Urinary bladder (tissue), 4 donors: ENCODE measurements around the gene KIAA1614. TPM values are rescaled to one million over a fixed set of nuclear protein-coding genes. Genes with fewer than 3 reads are reported as not detected.

ENCODE experiments used
- DNase-seq: peaks from one replicate; pipeline ENCODE4 v3.0.0-alpha.2; 2015; ENCODE audit errors: extremely low spot score
- H3K27ac ChIP-seq: one replicate; pipeline ENCODE4 v1.5.1; 2013; ENCODE audit warnings: low read depth, mild to moderate bottlenecking, moderate library complexity
- H3K36me3 ChIP-seq: one replicate; pipeline ENCODE4 v1.6.1; 2013; ENCODE audit warnings: mild to moderate bottlenecking, moderate library complexity; ENCODE audit not compliant: insufficient read depth
- H3K4me1 ChIP-seq: one replicate; pipeline ENCODE4 v1.6.1; 2013; ENCODE audit warnings: mild to moderate bottlenecking, moderate library complexity; ENCODE audit not compliant: insufficient read depth
- H3K4me3 ChIP-seq: one replicate; pipeline ENCODE4 v1.5.1; 2013; ENCODE audit warnings: low read depth, low read length
- WGBS: extraction: QIAGEN DNeasy Blood & Tissue Kit; methylation state at CpG from one replicate; pipeline ENCODE4 v1.1.7; 2013; 5-methylcytosine and 5-hydroxymethylcytosine counted together
- polyA plus RNA-seq: library from polyadenylated mRNA; stranded (reverse); fragments of 200-250 nt; gene quantifications from one replicate; pipeline ENCODE4 v1.2.3, GENCODE V29; 2013
- total RNA-seq: library from RNA; depleted of rRNA; stranded (reverse); fragments of >200 nt; gene quantifications from one replicate; pipeline ENCODE4 v1.2.3, GENCODE V29; 2014
- donor health status: healthy with polysubstance abuse.
- donor health status: healthy.

The KIAA1614 gene
- total and polyA plus RNA-seq, 2 donors, result 5.8 to 16.6 TPM

GRCh38 chr1:180924939-180925338 is 12.2 kb downstream of the KIAA1614 start:
- H3K36me3 ChIP-seq, result no peaks in the 10 kb centered on the region
- no peak for DNase-seq
- H3K4me3 ChIP-seq, result no peak overlapping the region
- H3K4me1 ChIP-seq, result no peaks in the 10 kb centered on the region
- WGBS, result 81% methylated on average over 2 of the region's 2 CpGs
- H3K27ac ChIP-seq, result no peak overlapping the region

GRCh38 chr1:180925471-180926051 is 12.9 kb downstream of the KIAA1614 start:
- DNase-seq, result no peak
- H3K4me3 ChIP-seq, result no peak overlapping the region
- no peak overlapping the region for H3K27ac ChIP-seq
- no peaks in the 10 kb centered on the region for H3K36me3 ChIP-seq
- no peaks in the 10 kb centered on the region for H3K4me1 ChIP-seq
- 52% methylated on average over 7 of the region's 7 CpGs for WGBS

DNA sequence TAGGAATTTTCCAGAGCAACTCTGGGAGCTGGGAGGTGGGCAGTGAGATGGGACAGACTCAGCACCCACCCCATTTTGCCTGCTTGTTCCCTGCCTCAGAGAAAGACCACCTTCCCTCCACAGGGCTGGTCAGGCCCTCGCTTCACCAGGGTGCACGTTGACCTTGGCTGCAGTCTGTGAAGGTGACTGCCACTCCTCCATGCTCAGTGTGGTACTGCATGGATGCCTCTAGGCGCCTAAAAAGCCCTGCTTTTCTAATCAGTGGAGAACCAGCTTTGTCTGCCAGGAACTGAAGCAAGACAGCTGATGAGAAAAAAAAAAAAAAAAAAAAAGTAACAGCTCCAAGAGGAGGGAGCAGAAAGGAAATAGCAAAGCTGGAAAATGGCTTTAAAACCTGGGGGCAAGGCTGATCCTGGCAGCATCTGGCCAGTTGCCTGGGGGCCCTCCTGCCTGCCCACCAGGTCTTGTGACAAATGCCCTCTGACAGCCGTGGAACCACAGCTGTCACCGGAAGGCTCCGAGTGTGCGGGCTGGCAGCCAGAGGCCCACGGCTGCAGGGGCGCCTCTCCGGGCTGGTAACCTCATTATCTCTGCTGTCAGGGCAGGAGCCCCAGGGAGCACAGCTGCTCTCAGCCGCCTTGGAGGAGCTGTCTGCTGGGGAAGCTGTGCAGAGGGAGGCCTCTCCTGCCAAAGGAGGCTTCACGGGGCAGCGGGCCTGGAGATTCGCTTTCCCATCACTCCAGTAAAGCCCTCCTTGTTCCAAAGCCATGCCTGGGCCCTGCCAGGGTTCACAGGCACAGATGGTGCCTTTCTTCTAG is 13.7 kb downstream of the KIAA1614 start:
- WGBS, result 11% methylated on average over 14 of the region's 14 CpGs
- no peak for DNase-seq

DNA sequence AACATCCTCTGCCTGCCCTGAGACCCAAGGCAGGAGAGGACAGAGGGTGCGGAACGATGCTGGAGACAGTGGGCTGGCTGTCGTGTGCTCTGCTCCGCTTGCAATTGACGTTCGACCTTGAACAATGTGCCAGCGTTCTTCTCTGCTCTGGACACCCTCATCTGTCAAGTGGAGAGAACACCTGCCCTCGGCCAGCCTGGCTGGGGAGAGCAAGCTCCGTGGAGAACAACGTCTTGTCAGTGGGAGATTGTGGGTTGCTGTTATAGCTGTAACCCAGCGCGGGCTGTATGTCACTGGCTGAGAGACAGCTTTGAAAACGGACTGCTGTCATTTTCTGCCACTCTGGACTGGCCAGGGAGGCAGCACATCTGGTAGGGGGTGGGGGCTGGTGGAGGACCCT is 14.7 kb downstream of the KIAA1614 start:
- Histone ChIP-seq H3K4me1 (no peaks in the 10 kb centered on the region), H3K27ac (no peak overlapping the region), H3K36me3 (no peaks in the 10 kb centered on the region), H3K4me3 (no peak overlapping the region)
- DNase-seq, result no peak
- WGBS, result 54% methylated on average over 13 of the region's 13 CpGs

More for the DNA sequence above, 13.7 kb downstream of the KIAA1614 start:
- H3K36me3 ChIP-seq, result no peaks in the 10 kb centered on the region
- no peaks in the 10 kb centered on the region for H3K4me1 ChIP-seq
- H3K4me3 ChIP-seq, result no peak overlapping the region
- peak overlapping the region; percentile 14 for H3K27ac ChIP-seq

DNA sequence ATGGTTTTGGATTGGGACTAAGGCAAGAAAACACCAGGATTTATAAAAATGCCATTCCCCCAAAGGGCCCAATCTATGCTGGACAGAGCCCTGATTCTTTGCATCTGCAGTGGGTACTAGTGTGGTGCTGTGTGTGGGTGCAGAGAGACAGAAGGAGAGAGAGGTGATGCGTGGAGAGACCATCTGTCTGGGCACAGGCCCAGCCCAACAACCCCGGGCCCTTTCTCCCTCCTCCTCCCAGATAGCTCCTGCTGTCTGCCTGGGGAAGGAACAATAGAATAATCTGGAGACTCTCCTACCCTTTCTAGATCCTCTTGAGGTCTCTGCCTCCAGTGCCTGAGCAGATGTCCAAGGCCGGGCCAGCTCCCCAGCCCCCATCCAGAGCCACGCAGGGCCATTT is 15.1 kb downstream of the KIAA1614 start:
- peak overlapping the region; percentile 12 for H3K27ac ChIP-seq
- no peaks in the 10 kb centered on the region for H3K4me1 ChIP-seq
- no peak overlapping the region for H3K4me3 ChIP-seq
- 41% methylated on average over 4 of the region's 4 CpGs for WGBS
- no peak for DNase-seq
- no peaks in the 10 kb centered on the region for H3K36me3 ChIP-seq

DNA sequence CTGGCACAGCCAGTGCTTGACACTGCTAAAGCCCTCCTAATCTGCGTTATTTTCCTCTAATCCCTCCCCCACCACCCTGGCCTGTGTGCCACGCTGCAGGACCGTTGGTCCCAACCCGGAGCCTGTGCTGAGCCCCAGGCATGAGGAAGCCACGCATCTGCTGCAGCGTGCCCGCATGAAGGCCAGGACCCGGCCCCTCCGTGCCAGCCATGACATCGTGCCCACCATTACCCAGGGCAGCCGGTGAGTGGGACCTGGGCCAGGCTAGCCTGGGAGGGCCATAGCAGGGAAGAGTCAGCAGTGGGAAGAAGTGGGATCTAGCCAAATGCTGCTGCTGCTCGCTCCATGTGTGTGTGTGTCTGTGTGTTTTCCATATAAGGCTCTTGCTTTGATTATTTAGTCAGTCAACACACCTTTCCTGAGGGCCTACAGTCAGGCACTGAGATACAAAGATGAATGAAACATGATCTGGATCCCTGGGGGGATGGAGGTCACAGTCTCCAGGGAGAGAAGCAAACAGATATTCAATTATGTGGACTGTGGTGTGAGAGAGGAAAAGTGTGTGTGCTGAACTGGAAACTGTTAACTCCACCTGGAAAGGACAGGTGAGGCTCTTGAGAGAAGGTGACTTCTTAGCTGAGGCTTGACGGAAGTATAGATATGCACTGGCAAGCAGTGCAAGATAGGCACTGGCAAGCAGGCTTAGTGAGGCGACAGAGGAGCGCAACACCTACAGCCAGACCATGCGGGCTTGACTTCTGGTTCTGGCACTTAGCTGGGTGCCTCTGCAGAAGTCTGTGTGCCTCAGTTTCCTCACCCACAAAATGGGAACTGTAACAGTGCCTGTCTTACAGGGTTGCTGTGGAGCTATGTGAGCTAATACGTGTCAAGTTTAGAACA is 15.9 kb downstream of the KIAA1614 start:
- no peaks in the 10 kb centered on the region for H3K36me3 ChIP-seq
- WGBS, result 61% methylated on average over 17 of the region's 17 CpGs
- H3K4me1 ChIP-seq, result no peaks in the 10 kb centered on the region
- H3K27ac ChIP-seq, result no peak overlapping the region
- no peak overlapping the region for H3K4me3 ChIP-seq
- no peak for DNase-seq

DNA sequence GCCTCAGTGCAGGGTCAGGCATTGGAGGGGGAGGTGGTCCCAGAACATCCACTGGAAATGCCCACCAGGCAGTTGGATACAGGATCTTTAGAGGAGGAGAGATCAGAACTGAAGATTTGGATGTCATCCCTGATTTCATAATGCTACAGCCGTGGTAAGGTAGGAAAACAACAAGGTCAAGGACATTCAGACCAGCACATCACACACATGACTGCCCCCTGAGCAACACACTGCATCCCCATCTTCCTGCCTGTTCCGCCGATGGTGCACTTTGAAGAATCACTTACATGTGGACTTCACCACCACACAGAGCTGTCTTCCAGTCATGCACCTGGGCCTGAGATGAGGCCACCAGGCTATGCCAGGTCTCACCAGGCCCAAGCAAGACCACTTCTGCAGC is 16.7 kb downstream of the KIAA1614 start:
- Histone ChIP-seq H3K4me3 (no peak overlapping the region), H3K36me3 (no peaks in the 10 kb centered on the region), H3K27ac (no peak overlapping the region), H3K4me1 (no peaks in the 10 kb centered on the region)
- 91% methylated on average over 3 of the region's 3 CpGs for WGBS
- DNase-seq, result no peak

GRCh38 chr1:180930687-180931086 is 18.0 kb downstream of the KIAA1614 start:
- 95% methylated on average over 5 of the region's 5 CpGs for WGBS
- Histone ChIP-seq H3K27ac (no peak overlapping the region), H3K4me3 (no peak overlapping the region), H3K36me3 (no peaks in the 10 kb centered on the region), H3K4me1 (no peaks in the 10 kb centered on the region)
- no peak for DNase-seq

DNA sequence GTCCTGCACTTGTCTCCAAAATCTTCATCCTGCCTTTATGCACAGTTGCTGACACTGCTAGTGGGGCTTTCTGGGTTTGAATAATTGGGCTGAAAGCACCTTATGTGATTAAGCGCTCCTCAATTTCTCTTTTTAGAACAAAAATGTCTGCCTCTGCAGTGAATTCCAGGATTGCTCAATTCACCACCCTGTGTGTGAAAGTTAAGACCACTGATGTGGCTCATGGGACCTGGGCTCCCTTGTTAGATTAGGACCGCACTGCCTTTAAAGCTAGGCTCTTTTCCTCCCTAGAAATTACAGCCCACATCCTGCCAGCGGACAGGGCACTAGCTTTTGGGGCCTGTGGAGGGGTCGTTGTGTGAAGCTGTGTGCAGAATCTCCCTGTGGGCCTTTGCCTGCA is 18.8 kb downstream of the KIAA1614 start:
- 86% methylated on average over 4 of the region's 4 CpGs for WGBS
- no peaks in the 10 kb centered on the region for H3K36me3 ChIP-seq
- no peak overlapping the region for H3K27ac ChIP-seq
- DNase-seq, result no peak
- H3K4me3 ChIP-seq, result no peak overlapping the region
- H3K4me1 ChIP-seq, result no peaks in the 10 kb centered on the region

GRCh38 chr1:180932378-180932777 is 19.7 kb downstream of the KIAA1614 start:
- DNase-seq, result no peak
- H3K36me3 ChIP-seq, result no peaks in the 10 kb centered on the region
- no peak overlapping the region for H3K4me3 ChIP-seq
- H3K27ac ChIP-seq, result no peak overlapping the region
- no peaks in the 10 kb centered on the region for H3K4me1 ChIP-seq
- WGBS, result 97% methylated on average over 4 of the region's 4 CpGs

- Histone ChIP-seq H3K4me3 (no peak overlapping the region), H3K4me1 (no peaks in the 10 kb centered on the region), H3K36me3 (no peaks in the 10 kb centered on the region), H3K27ac (no peak overlapping the region)
- DNase-seq, result no peak
These were observed 20.4 kb downstream of the KIAA1614 start for GRCh38 chr1:180933141-180933540.

DNA sequence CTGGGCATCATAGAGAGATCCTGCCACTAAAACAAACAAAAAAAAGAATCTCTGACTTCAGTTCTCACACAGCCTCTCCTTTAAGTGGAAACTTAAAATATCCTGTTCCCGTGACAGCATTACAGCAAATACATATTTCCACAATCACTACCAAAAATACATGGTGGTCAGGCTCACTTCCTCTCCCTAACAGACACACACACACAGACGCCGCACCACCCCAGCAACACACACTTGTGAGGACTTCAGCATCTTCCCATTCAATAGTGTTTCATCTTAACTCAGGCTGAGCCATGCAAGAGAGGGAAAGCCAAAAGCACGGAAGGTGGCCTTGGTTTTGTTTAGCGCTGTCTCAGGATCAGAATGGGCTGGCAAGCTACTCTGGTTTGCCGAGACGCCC is 21.9 kb downstream of the KIAA1614 start:
- H3K36me3 ChIP-seq, result no peaks in the 10 kb centered on the region
- 93% methylated on average over 7 of the region's 7 CpGs for WGBS
- no peak for DNase-seq

GRCh38 chr1:180935326-180936109 is 22.8 kb downstream of the KIAA1614 start:
- no peak overlapping the region for H3K27ac ChIP-seq
- WGBS, result 80% methylated on average over 45 of the region's 45 CpGs
- no peaks in the 10 kb centered on the region for H3K4me1 ChIP-seq
- no peak overlapping the region for H3K4me3 ChIP-seq
- no peak for DNase-seq
- no peaks in the 10 kb centered on the region for H3K36me3 ChIP-seq

More for the DNA sequence above, 21.9 kb downstream of the KIAA1614 start:
- no peak overlapping the region for H3K4me3 ChIP-seq
- H3K27ac ChIP-seq, result no peak overlapping the region
- H3K4me1 ChIP-seq, result no peaks in the 10 kb centered on the region
